ENCODE data around the gene KLC3. TPM values are rescaled to one million over a fixed set of nuclear protein-coding genes. Genes with fewer than 3 reads are reported as not detected.

Gene KLC3
- total and polyA plus RNA-seq, 2 experiments from 2014 or later, result 1.8 to 4.0 TPM

DNA sequence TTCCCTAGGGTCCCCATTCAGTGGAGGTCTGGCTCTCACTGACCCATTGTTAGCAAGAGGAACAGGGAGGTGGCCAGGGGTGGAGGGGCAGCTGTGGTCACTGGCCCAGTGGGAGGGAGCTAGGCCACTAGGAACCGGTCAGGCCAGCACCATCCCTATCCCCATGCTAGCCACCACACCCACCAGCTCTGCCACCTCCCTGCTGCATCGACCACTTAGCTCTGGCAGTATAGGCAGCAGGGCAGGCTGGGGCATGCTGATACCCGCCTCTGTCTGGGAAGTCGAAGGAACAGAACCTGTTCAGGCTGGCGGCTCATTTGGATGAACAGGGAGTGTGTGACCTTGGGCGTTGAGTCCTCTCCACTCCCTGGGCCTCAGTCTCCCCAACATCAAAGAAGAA, 59.6 kb downstream of the KLC3 start:
- Histone ChIP-seq H3K4me3 (no peak overlapping the region), H3K27me3 (peaks cover 9% of the 10 kb centered on the region), H3K9me3 (ENCODE audit: low read depth) (no peaks in the 10 kb centered on the region), H3K27ac (no peak overlapping the region), H3K36me3 (no peaks in the 10 kb centered on the region), H3K4me1 (ENCODE audit: low read depth) (peaks cover 21% of the 10 kb centered on the region)
- TF ChIP-seq CTCF (IDR thresholded peaks at IDR 0.05; ENCODE audit: low read depth, low read length), result no peak
- DNase-seq (ENCODE audit: low read depth in 1 of 2, low spot score in 1 of 2), result no peak

Other genes with a start within 250 kb of the KLC3 start
- gene PPP1R37, start 247.6 kb upstream of the KLC3 start, total RNA-seq, result 51.8 and 64.9 TPM in 2 replicates
- gene PPP1R37, start 247.6 kb upstream of the KLC3 start, polyA plus RNA-seq, result 11.8 and 12.4 TPM in 2 replicates
- 1.1 and 3.3 TPM in 2 replicates for gene NKPD1, start 179.8 kb upstream of the KLC3 start, total RNA-seq
- gene NKPD1, start 179.8 kb upstream of the KLC3 start, polyA plus RNA-seq, result 1.0 and 2.9 TPM in 2 replicates
- gene TRAPPC6A, start 162.5 kb upstream of the KLC3 start, total RNA-seq, result 67.4 and 123 TPM in 2 replicates
- gene TRAPPC6A, start 162.5 kb upstream of the KLC3 start, polyA plus RNA-seq, result 155 and 227 TPM in 2 replicates
- gene BLOC1S3, start 162.0 kb upstream of the KLC3 start, total RNA-seq, result 4.8 and 6.5 TPM in 2 replicates
- 8.2 and 9.6 TPM in 2 replicates for gene BLOC1S3, start 162.0 kb upstream of the KLC3 start, polyA plus RNA-seq
- 2.0 and 2.2 TPM in 2 replicates for gene EXOC3L2, start 95.3 kb upstream of the KLC3 start, total RNA-seq
- gene EXOC3L2, start 95.3 kb upstream of the KLC3 start, polyA plus RNA-seq, result 1.5 and 5.2 TPM in 2 replicates
- 65.3 and 135 TPM in 2 replicates for gene MARK4, start 89.5 kb upstream of the KLC3 start, total RNA-seq
- 21.0 and 42.0 TPM in 2 replicates for gene MARK4, start 89.5 kb upstream of the KLC3 start, polyA plus RNA-seq
- gene CKM, start 17.9 kb upstream of the KLC3 start, total RNA-seq, result 406 and 481 TPM in 2 replicates
- gene CKM, start 17.9 kb upstream of the KLC3 start, polyA plus RNA-seq, result 441 and 529 TPM in 2 replicates
- 45.4 and 69.1 TPM in 2 replicates for gene ERCC2, start 29.8 kb downstream of the KLC3 start, total RNA-seq
- gene ERCC2, start 29.8 kb downstream of the KLC3 start, polyA plus RNA-seq, result 19.2 and 28.2 TPM in 2 replicates
- 49.7 and 118 TPM in 2 replicates for gene PPP1R13L, start 64.3 kb downstream of the KLC3 start, total RNA-seq
- 39.5 and 54.1 TPM in 2 replicates for gene PPP1R13L, start 64.3 kb downstream of the KLC3 start, polyA plus RNA-seq
- gene POLR1G, start 65.9 kb downstream of the KLC3 start, total RNA-seq, result 6.5 and 17.8 TPM in 2 replicates
- 6.0 and 6.6 TPM in 2 replicates for gene POLR1G, start 65.9 kb downstream of the KLC3 start, polyA plus RNA-seq
- gene ERCC1, start 83.2 kb downstream of the KLC3 start, total RNA-seq, result 120 and 164 TPM in 2 replicates
- 138 and 169 TPM in 2 replicates for gene ERCC1, start 83.2 kb downstream of the KLC3 start, polyA plus RNA-seq
- gene FOSB, start 127.2 kb downstream of the KLC3 start, total RNA-seq, result 0.88 and 4.5 TPM in 2 replicates
- gene FOSB, start 127.2 kb downstream of the KLC3 start, polyA plus RNA-seq, result 1.7 and 3.0 TPM in 2 replicates
- gene RTN2, start 156.3 kb downstream of the KLC3 start, total RNA-seq, result 43.7 and 56.5 TPM in 2 replicates
- 92.2 and 111 TPM in 2 replicates for gene RTN2, start 156.3 kb downstream of the KLC3 start, polyA plus RNA-seq
- gene PPM1N, start 157.7 kb downstream of the KLC3 start, total RNA-seq, result 1.3 and 2.9 TPM in 2 replicates
- gene PPM1N, start 157.7 kb downstream of the KLC3 start, polyA plus RNA-seq, result 1.2 and 4.0 TPM in 2 replicates
- gene VASP, start 166.7 kb downstream of the KLC3 start, total RNA-seq, result 91.6 and 95.8 TPM in 2 replicates
- 72.4 and 83.3 TPM in 2 replicates for gene VASP, start 166.7 kb downstream of the KLC3 start, polyA plus RNA-seq
- 13.2 and 13.7 TPM in 2 replicates for gene OPA3, start 244.1 kb downstream of the KLC3 start, total RNA-seq
- gene OPA3, start 244.1 kb downstream of the KLC3 start, polyA plus RNA-seq, result 14.8 and 26.7 TPM in 2 replicates

Data from cardiac muscle cell (in vitro differentiated cells and primary cell).